HG03280 (cell line): ENCODE measurements around the gene FKBP15.
A peak's percentile ranks its signal among the peaks of the same experiment; 100 is the strongest.
"Not testable (repeated sequence)": the region's sequence is repeated elsewhere in the genome, so short reads cannot be mapped to it uniquely, and the experiment has no call there.

Source experiments
- ATAC-seq: cut with Tn5 transposase; IDR thresholded peaks from one replicate; pipeline ENCODE4 v1.9.1; 2021; ENCODE audit warnings: mild to moderate bottlenecking, moderate library complexity; ENCODE audit not compliant: unreplicated experiment

The FKBP15 gene, protein sequence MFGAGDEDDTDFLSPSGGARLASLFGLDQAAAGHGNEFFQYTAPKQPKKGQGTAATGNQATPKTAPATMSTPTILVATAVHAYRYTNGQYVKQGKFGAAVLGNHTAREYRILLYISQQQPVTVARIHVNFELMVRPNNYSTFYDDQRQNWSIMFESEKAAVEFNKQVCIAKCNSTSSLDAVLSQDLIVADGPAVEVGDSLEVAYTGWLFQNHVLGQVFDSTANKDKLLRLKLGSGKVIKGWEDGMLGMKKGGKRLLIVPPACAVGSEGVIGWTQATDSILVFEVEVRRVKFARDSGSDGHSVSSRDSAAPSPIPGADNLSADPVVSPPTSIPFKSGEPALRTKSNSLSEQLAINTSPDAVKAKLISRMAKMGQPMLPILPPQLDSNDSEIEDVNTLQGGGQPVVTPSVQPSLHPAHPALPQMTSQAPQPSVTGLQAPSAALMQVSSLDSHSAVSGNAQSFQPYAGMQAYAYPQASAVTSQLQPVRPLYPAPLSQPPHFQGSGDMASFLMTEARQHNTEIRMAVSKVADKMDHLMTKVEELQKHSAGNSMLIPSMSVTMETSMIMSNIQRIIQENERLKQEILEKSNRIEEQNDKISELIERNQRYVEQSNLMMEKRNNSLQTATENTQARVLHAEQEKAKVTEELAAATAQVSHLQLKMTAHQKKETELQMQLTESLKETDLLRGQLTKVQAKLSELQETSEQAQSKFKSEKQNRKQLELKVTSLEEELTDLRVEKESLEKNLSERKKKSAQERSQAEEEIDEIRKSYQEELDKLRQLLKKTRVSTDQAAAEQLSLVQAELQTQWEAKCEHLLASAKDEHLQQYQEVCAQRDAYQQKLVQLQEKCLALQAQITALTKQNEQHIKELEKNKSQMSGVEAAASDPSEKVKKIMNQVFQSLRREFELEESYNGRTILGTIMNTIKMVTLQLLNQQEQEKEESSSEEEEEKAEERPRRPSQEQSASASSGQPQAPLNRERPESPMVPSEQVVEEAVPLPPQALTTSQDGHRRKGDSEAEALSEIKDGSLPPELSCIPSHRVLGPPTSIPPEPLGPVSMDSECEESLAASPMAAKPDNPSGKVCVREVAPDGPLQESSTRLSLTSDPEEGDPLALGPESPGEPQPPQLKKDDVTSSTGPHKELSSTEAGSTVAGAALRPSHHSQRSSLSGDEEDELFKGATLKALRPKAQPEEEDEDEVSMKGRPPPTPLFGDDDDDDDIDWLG

DNA sequence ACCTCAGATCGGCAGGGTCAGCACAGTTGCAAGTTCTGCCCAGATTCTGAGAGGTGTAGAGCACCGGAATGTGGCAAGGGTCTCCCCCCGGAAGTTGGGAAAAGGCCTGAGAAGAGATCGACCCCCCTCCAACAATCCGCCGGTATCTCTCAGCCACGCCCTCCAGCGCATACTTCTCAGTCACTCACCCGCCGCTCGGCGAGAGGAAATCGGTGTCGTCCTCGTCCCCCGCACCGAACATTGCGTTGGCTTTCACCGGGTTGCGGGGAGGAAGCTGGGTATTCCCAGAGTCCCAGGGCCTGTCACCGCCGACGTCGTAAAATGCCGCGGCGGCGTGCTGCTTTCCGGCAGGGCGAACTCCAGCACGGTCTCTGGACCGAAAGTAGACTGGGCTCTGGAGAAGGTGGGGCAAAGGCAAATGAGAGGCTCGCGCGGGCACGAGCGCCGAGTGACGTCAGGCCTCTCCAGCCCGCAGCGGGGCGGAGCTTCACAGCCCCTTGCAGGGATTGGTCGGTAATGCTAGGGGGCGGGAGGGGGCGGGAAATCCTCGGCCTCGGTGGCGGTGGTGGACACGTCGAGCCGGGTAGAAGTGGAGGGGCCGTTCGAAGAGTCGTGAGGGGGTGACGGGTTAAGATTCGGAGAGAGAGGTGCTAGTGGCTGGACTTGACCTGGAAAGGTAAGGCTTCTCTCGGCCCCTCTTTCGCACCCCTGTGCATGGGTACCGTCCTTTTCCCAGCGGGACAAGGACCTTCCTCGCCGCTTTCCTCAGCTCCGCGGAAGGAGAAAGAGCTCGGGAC, at the start of gene FKBP15, which contains the start of gene SLC31A1:
Gene FKBP15 (minus strand): TSS at position 275 of the 797 bp plus-strand sequence. CDS start 34 bp downstream, at position 241.
Gene SLC31A1 (plus strand): TSS at position 542 of the 797 bp plus-strand sequence. CDS start 34,605 bp downstream, outside the sequence.
- peak; percentile 86 for ATAC-seq

DNA sequence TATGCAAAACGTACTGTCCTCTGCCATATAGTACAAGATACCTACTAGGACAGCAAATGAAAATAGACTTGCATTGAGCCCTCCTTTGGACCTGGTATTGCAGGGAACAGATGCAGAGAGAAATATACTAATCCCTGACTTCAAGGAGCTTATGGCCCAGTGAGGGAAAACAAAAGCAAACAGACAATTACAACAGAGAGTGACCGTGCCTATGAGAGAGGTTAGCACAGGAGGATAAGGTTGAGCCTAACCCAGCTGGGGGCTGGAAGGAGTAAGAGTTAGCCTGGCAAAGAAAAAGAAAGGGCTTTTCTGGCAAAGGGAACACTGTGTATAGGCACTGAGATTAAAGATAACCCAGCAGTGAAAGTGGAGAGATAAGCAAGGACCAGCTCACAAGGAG, 48.8 kb upstream of the FKBP15 start:
- ATAC-seq: no peak

DNA sequence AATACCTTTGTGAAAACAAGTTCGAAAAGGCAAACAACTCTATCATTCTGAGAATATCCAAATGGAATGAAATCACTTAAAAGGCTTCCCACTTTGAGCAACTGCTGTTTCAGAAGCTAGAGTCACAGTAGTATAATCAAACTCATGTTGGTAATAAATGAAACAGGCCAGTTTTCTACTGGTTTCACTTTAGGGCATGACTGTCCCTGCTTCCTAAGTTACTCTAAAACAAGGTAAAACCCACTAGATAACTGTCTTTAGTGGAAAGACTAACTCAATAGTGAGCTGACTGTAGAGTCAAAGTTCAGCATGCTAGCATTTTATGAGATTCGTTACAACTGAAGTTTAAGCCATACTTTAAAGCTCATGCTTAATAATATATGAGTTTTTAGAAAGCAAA, 48.3 kb upstream of the FKBP15 start:
- no peak for ATAC-seq

DNA sequence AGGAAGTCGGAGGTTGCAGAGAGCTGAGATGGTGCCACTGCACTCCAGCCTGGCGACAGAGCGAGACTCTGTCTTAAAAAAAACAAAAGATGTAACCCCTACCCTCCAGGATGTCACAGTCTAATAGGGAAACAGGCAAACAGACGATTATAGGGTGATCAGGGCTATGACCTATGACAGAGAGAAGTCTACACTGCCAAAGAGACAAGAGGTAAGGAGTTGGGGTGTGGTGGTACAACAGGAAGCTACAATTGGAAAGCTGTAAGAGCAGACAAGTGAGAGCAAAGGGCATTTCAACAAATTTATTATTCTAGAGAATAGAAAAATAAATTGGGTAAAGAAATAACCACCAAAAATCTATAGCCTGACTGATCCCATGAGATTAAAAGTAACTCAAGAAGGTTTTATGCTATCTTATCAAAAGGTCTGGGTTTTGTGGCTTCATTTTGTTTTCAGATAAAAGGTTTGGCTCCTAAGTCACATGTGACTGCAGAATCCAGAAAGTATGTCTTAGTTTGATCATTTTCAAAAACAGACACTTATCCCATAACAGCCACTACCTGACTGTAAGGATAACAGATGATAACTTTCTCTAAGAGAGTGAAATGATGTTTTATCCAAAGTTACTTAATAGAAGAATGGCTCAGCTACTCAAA, 47.0 kb upstream of the FKBP15 start:
- no peak for ATAC-seq

DNA sequence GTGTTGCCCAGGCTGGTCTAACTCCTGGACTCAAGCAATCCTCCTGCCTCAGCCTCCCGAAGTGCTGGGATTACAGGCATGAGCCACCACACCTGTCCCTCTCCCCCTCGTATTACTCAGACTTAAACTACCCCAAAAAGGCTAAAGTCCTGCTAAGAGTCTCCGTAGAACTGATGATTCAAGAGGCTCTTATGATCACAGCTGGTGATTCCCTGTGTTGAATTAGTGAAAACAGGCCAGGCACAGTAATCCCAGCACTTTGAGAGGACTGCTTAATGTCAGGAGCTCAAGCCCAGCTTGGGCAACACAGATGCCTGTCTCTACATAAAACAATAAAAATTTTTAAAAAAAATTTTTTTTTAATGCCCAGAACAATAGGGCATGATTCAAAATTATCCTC, 45.1 kb upstream of the FKBP15 start:
- ATAC-seq: no peak

DNA sequence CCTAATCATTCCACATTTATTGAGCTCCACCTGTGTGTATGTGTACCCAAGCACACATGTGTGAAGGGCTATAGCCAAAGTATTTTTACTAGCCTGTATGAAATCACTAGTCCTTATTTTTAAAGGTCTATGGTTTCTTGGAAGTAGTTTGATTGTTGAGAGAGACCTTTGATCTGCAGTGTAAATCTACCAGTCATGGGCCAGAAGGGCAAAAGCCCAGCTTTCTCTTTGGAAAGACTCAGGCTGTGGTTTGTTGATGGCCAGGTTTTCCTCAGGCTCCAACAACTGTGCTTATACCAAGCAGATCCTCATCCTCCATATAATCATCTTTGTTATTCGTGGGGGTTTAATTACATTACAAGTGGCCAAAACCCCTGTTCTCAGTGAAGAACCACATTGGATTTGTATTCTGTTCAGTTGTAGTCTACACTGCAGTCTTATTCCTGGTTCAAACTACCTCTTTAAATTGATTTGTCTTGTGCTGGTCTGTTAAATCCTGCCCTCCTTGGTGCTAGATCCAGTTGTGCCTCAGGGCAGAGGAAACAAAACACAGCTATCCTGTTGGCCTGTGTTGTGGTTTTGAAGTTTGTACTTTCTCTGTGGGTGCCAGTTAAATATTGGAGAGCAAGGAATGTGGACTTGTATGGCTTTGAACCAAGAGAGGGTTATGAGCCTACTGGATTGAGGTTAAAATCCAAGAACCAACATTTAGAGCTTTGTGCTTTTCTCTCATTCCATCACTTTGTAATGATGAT, 41.0 kb upstream of the FKBP15 start:
- no peak for ATAC-seq

DNA sequence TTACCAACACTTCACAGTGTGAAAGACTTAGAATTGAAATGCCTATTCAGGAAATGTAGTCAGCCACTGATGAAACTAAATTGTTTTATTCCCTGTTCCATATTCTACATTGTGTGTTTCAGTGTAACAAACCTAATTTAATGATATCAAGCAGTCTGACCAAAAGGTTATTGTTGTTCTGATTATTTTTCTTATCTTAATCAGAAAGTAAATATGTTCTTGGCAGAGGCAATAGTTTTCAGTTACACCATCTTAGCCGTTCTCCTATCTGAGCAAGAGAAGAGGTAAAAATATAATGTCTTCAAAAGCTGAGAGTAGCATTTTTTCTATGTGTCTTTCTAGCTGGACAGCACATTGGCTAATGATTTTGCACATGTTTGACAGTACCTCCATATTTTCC, 37.2 kb upstream of the FKBP15 start:
- no peak for ATAC-seq

DNA sequence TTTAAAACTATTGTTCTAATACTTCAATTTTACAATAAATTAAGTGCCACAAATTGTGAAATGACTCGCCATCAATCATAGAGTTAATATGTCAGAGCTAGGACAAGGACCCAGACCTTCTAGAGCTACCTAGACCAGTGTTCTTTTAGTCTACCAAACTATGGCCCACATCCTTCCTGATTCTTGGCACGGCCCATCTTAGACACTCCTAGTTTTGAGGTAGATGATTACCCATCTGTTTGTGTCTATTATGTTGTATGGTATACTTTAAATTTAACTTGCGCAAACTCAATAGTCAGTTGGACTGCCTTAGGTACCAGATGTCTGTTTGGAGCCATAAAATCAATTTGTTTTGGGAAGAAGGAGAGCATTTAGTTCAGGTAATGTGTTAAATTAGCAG, 36.8 kb upstream of the FKBP15 start:
- ATAC-seq: no peak

DNA sequence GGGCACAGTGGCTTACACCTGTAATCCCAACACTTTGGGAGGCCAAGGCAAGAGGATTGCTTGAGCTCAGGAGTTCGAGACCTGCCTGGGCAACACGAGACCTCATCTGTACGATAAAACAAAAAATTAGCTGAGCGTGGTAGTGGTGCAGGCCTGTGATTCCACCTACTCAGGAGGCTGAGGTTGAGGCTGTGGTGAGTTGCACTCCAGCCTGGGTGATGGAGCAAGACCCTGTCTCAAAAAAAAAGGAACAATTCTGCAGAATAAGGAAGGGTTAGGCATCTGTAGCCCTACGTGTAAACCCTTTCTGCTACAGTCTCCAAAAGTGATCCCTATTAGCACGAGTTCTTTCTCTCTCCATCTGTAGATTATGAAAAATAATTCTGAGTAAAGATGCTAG, 34.4 kb upstream of the FKBP15 start:
- ATAC-seq: no peak

DNA sequence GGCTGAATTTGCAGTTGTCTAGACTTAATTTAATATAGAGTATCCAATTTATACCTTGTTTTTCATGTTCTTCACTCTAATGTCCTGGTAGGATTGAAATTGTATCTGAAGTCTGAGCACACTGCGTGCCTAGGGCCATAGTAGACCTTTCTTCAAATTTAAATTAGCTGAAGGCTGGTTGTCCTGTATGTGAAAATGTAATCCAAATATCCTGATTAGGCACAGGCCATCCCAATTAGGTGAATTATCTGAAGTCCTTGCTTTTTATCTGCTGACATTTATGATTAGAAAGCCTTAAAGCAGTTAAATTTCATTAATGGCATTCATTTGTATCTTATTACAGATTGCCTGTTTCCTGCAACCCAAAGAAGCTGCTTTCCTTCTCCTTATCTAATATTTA, 33.9 kb upstream of the FKBP15 start:
- ATAC-seq: no peak

DNA sequence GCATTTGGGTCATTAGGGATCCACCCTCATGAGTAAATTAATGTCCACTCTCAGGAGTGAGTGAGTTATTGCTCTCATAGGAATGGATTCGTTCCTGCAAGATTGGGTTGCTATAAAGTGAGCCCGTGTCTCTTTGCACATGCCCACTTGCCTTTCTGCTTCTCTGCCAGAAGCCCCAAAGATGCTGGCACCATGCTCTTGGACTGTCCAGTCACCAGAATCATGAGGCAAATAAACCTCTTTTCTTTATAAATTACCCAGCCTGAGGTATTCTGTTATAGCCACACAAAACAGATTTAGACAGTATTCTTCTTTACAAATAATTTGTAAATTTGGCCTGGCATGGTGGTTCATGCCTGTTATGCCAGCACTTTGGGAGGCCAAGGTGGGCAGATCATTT, 29.7 kb upstream of the FKBP15 start:
- ATAC-seq: no peak

DNA sequence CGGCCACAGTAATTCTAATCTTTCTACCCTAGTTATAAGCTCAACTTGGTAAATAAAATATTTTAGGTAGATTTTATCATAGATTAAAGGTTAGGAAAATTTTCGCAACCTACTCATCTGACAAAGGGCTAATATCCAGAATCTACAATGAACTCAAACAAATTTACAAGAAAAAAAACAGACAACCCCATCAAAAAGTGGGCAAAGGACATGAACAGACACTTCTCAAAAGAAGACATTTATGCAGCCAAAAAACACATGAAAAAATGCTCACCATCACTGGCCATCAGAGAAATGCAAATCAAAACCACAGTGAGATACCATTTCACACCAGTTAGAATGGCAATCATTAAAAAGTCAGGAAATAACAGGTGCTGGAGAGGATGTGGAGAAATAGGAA, 28.6 kb upstream of the FKBP15 start:
- ATAC-seq: not testable (repeated sequence)

DNA sequence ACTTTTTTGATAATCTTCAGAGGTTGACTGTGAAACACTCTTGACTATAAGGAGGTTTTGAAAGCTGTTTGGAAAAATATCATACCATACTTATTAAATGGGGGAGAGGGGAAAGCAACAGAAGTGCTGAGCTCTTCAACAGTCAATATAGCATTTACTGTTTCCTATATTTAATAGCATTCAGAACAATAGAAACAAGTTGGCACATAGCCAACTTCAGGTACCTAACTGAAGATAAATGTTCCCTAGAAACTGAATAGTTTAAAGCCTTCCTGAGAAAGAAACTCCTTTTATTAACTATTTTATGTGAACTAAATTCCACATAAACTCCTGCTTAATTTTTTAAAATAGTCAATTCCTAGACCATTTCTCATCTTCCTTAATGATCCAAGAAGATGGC, 26.6 kb upstream of the FKBP15 start:
- no peak for ATAC-seq

DNA sequence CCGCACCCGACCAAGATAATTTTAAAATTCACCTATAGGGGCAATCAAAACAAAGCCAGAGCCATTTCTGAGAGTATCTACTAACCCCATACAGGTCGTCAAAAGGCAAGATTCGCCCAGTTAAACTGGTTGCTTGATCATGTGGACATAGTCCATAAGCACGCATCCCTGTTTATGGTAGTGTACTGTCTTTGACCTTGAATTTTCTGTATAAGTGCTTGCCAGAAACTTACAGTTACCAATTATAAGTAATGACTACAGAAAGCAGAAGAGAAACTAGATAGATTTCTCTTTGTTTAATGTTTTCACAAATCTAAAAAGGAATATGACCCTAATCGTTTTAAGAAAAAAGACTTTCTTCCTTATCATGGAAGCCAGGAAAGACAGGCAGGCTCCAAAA, 25.9 kb upstream of the FKBP15 start:
- ATAC-seq: no peak

DNA sequence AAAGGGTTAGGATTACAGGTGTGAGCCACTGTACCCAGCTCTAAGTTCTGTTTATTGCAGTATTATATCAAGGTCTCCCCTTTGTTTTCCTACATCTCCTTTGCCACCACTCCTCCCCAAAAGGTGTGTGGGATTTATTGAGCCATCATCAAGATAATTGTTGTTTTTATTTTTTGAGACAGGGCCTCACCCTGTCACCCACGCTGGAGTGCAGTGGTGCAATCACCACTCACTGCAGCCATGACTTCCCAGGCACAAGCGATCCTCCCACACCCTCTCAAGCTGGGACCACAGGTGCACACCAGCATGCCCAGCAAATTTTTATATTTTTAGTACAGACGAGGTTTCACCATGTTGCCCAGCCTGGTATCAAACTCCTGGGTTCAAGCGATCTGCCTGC, 24.8 kb upstream of the FKBP15 start:
- no peak for ATAC-seq

DNA sequence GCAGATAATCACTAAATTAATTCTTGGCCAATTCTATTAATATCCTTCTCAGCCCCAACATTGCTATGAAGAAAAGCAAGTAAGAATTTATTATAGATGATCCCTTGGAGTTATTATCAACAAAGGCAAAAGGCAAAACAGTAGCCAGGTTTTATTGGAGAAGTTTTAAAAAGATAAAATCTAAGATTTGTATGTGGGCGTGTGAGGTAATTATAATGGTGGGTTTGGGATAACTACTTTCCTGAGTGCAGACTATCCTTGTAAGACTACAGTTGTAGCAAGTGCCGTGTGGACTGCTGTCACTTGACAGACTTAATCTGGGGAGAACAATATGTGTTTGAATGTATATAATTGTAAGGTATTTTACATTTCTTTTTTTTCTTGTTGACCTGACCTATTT, 23.5 kb upstream of the FKBP15 start:
- ATAC-seq: no peak

DNA sequence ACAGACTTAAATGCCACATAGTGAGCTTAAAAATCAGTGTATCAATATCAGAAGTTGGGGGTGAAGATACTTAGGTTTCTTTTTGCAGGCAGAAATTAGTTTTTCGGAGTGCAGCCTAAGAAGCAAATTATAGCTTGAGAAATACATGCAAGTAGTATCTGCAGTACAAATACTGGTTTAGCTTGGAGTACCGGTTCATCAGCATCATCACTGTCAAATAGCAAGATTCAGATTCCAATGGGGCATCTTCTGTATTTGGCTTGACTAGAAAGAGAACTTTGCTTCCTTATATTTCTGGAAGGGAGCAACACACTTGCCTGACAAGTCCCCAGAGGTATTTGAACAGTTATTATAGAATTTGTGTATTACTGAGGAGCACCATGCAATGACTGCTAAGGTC, 20.1 kb upstream of the FKBP15 start:
- no peak for ATAC-seq

DNA sequence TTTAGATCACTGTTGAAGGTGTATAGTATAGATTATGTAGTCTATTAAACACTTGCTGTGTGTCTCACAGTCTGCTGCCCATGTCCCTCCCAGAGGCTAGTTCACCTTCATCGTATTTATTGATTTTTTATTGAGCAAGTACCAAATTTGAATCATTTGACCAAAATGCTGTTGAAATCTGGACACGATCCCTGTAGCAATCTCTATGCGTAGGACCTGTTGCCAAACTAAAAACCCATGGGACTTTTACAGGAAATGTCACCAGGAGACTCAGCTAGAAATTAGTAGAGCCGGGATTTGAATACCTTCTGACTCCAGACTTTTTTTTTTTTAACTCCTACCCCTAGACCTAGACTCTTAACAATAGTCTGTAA, 17.8 kb upstream of the FKBP15 start:
- ATAC-seq: no peak

DNA sequence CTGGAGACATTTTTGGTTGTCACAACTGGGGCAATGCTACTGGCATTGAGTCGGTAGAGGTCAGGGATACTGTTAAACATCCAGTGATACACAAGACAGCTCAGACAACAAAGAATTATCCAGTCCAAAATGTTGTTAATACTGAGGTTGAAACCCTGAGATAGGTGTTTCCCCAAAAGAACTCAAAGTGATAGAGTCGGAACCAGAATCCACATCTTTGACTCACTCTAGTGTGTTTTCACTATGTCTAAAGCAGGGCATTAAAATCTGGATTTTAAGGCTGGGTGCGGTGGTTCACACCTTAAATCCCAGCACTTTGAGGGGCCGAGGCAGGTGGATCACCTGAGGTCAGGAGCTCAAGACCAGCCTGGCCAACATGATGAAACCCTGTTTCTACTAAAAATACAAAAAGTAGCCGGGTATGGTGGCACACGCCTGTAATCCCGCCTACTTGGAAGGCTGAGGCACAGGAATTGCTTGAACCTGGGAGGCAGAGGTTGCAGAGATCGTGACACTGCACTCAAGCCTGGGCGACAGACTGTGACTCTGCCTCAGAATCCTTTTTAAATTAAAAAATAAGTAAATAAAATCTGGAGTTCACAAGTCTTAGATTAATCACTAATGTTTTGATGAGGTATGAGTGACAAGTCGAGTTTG, 17.3 kb upstream of the FKBP15 start:
- no peak for ATAC-seq
